HepG2 (cell line): ENCODE measurements around the gene DUS2. TPM values are rescaled to one million over a fixed set of nuclear protein-coding genes. Genes with fewer than 3 reads are reported as not detected.

ENCODE experiments used
- ATF7 ChIP-seq, 2 experiments: fragments of 450-650 bp in 1 of 2; sonication (generic) in 1 of 2; formaldehyde crosslinking in 1 of 2; IDR thresholded peaks; 2 replicates each; pipeline versions ENCODE4 v1.4.0 to v1.6.1; 2016 to 2020; ENCODE audit warnings: antibody characterized with exemption in 1 of 2, mild to moderate bottlenecking in 1 of 2, missing genetic modification reagents in 1 of 2
- ETS1 ChIP-seq: sonication (generic); formaldehyde crosslinking; IDR thresholded peaks from 2 replicates; pipeline ENCODE4 v1.4.0; 2020; ENCODE audit warnings: missing genetic modification reagents
- FOXK2 ChIP-seq: fragments of 450-650 bp; IDR thresholded peaks from 2 replicates; pipeline ENCODE4 v1.6.1; 2016
- HOMEZ ChIP-seq: IDR thresholded peaks from 2 replicates; pipeline ENCODE4 v1.6.1; 2016; ENCODE audit warnings: low read depth
- HOXA7 ChIP-seq: sonication (generic); formaldehyde crosslinking; IDR thresholded peaks from 2 replicates; pipeline ENCODE4 v1.8.1; 2022; ENCODE audit warnings: mild to moderate bottlenecking, missing genetic modification reagents, moderate library complexity
- JUN ChIP-seq: sonication (generic); formaldehyde crosslinking; IDR thresholded peaks from 2 replicates; pipeline ENCODE4 v1.4.0; 2020; ENCODE audit warnings: mild to moderate bottlenecking, missing genetic modification reagents
- KAT2B ChIP-seq: fragments of 150-350 bp; IDR thresholded peaks from 2 replicates; pipeline ENCODE4 v1.6.1; 2014; ENCODE audit warnings: low read depth, low read length, borderline replicate concordance
- MAFG ChIP-seq: sonication (generic); formaldehyde crosslinking; IDR thresholded peaks from 2 replicates; pipeline ENCODE4 v1.5.1; 2020; ENCODE audit warnings: mild to moderate bottlenecking, missing genetic modification reagents
- MLLT10 ChIP-seq: sonication (generic); formaldehyde crosslinking; IDR thresholded peaks from 2 replicates; pipeline ENCODE4 v1.4.0; 2020; ENCODE audit warnings: missing genetic modification reagents
- MTERF4 ChIP-seq: sonication (generic); formaldehyde crosslinking; IDR thresholded peaks from 2 replicates; pipeline ENCODE4 v1.8.0; 2023; ENCODE audit warnings: mild to moderate bottlenecking, missing genetic modification reagents
- NFE2 ChIP-seq: sonication (generic); formaldehyde crosslinking; IDR thresholded peaks from 2 replicates; pipeline ENCODE4 v1.4.0; 2020; ENCODE audit warnings: missing genetic modification reagents
- RFX3 ChIP-seq: IDR thresholded peaks from 2 replicates; pipeline ENCODE4 v1.6.1; 2016; ENCODE audit warnings: missing biosample characterization, missing genetic modification reagents
- SUZ12 ChIP-seq: fragments of 150-350 bp; IDR thresholded peaks from 2 replicates; pipeline ENCODE4 v1.6.1; 2014; ENCODE audit warnings: low read depth, low read length
- THRA ChIP-seq: sonication (generic); formaldehyde crosslinking; IDR thresholded peaks from 2 replicates; pipeline ENCODE4 v1.4.0; 2020; ENCODE audit warnings: missing genetic modification reagents, borderline replicate concordance
- ZBTB14 ChIP-seq: sonication (generic); formaldehyde crosslinking; IDR thresholded peaks from 2 replicates; pipeline ENCODE4 v1.4.0; 2020; ENCODE audit warnings: missing genetic modification reagents
- ZNF280D ChIP-seq: sonication (generic); formaldehyde crosslinking; IDR thresholded peaks from 2 replicates; pipeline ENCODE4 v1.5.1; 2020; ENCODE audit warnings: mild to moderate bottlenecking, missing genetic modification reagents
- ZNF432 ChIP-seq: sonication (generic); formaldehyde crosslinking; IDR thresholded peaks from 2 replicates; pipeline ENCODE4 v1.5.0; 2020; ENCODE audit warnings: missing genetic modification reagents, mild to moderate bottlenecking, borderline replicate concordance
- ZNF674 ChIP-seq: sonication (generic); formaldehyde crosslinking; IDR thresholded peaks from 2 replicates; pipeline ENCODE4 v1.5.0; 2020; ENCODE audit warnings: low read depth, mild to moderate bottlenecking, missing genetic modification reagents
- ZNF773 ChIP-seq: sonication (generic); formaldehyde crosslinking; IDR thresholded peaks from 2 replicates; pipeline ENCODE4 v1.4.0; 2020; ENCODE audit warnings: missing genetic modification reagents, borderline replicate concordance
- ZNF83 ChIP-seq: sonication (generic); formaldehyde crosslinking; IDR thresholded peaks from 2 replicates; pipeline ENCODE4 v1.4.0; 2020; ENCODE audit warnings: missing genetic modification reagents, mild to moderate bottlenecking, borderline replicate concordance
- polyA plus RNA-seq, 8 experiments: library from polyadenylated mRNA; depleted of rRNA in 3 of 8; stranded (reverse) in 7 of 8; unstranded in 1 of 8; fragments of >200 nt; fragmentation: Illumina TruSeq in 4 of 8; extraction: Trizol in 4 of 8; gene quantifications; 2 replicates each; pipeline versions ENCODE4 v1.2.1 to v1.2.3, GENCODE V29; 2011 to 2016; ENCODE audit warnings: low read depth in 4 of 8, missing spikeins in 1 of 8, mixed read lengths in 1 of 8; ENCODE audit not compliant: insufficient read depth in 1 of 8
- total RNA-seq, 5 experiments: library from RNA; depleted of rRNA; stranded (reverse); fragments of >200 nt; fragmentation: Illumina TruSeq; extraction: Trizol; gene quantifications; 2 replicates each; pipeline ENCODE4 v1.2.3, GENCODE V29; 2016; ENCODE audit warnings: low read depth in 1 of 5

The DUS2 gene
- total and polyA plus RNA-seq, 2 of the 13 experiments (the other 11 are each of a cell fraction or from before 2014, with no cell fraction given), result 17.8 to 25.1 TPM

- TF ChIP-seq MTERF4 (CRISPR knock-in tag) (no peak; the same call in 1 of the 2 replicates), MAFG (0 out of 2 replicates have a peak, but pooled peaks have one; percentile 35), ZNF280D (no peak), JUN (CRISPR knock-in tag) (0 out of 2 replicates have a peak, but pooled peaks have one; percentile 4), KAT2B (no peak), ATF7 (IDR thresholded peaks at IDR 0.05) (no peak), ATF7 (CRISPR knock-in tag; IDR thresholded peaks at IDR 0.05) (no peak), SUZ12 (no peak), RFX3 (no peak), THRA (CRISPR knock-in tag) (no peak), ZNF83 (CRISPR knock-in tag) (no peak), ETS1 (CRISPR knock-in tag) (no peak), MLLT10 (CRISPR knock-in tag) (no peak), ZNF674 (CRISPR knock-in tag) (0 out of 2 replicates have a peak, but pooled peaks have one; percentile 77), ZBTB14 (CRISPR knock-in tag) (peak; percentile 83), ZNF432 (CRISPR knock-in tag) (no peak), FOXK2 (no peak), NFE2 (no peak), HOXA7 (CRISPR knock-in tag) (no peak), ZNF773 (CRISPR knock-in tag) (peak; percentile 36; the same call in 1 of the 2 replicates), HOMEZ (CRISPR knock-in tag) (no peak)
Observed at GRCh38 chr16:68085259-68086071, 62.4 kb downstream of the DUS2 start, which contains the start of gene NFATC3 (continued).
